GM19043 (cell line): Measurements from ENCODE around the gene RBM46.

ENCODE experiments used
- ATAC-seq: cut with Tn5 transposase; IDR thresholded peaks from one replicate; pipeline ENCODE4 v1.9.1; 2021; ENCODE audit warnings: low read depth; ENCODE audit not compliant: unreplicated experiment

RBM46 gene, protein sequence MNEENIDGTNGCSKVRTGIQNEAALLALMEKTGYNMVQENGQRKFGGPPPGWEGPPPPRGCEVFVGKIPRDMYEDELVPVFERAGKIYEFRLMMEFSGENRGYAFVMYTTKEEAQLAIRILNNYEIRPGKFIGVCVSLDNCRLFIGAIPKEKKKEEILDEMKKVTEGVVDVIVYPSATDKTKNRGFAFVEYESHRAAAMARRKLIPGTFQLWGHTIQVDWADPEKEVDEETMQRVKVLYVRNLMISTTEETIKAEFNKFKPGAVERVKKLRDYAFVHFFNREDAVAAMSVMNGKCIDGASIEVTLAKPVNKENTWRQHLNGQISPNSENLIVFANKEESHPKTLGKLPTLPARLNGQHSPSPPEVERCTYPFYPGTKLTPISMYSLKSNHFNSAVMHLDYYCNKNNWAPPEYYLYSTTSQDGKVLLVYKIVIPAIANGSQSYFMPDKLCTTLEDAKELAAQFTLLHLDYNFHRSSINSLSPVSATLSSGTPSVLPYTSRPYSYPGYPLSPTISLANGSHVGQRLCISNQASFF

DNA sequence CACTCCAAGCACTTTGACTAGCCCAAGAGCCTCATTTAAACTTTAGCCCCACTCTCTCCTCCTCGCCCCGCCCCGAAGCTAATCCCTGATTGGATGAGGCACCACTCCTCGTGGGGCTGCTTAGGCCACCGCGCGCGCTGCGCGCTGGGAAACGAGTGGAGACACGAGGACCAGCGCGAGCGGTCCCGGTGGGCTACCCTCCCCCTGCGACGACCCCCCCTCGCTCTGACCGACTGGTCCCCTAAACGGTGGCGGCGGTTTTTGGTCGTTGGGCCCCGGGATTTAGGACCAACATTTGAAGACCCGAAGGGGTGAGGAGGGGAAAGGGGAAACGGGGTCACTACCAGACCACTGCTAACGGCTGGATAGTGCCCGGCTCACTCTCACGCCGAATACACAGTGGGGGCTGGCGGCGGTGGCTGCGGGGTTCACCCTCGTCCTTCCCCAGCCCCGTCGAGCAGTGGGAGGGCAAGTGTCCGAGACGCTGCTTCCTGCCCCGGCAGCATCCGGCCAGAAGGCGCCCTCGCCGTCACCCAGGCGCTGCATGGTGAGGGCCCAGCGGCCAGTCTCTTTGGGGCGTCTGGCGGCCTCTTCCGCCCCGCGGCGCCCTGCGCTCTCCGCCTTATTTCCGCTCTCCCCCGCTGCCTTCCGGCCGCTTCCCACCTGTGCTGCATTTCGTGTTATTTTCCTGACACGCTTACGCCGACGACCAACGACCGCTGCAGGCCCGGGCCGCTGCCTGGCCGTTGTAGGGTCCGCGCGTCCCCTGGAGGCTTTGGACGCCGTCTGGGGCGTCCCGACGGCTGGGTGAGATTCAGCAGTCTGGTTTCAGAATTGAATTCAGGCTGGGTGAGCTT lies at the start of gene RBM46:
TSS of gene RBM46 (plus strand) at position 147 of the 857 bp plus-strand sequence. CDS start 15,481 bp downstream, outside the sequence.
- no peak for ATAC-seq

DNA sequence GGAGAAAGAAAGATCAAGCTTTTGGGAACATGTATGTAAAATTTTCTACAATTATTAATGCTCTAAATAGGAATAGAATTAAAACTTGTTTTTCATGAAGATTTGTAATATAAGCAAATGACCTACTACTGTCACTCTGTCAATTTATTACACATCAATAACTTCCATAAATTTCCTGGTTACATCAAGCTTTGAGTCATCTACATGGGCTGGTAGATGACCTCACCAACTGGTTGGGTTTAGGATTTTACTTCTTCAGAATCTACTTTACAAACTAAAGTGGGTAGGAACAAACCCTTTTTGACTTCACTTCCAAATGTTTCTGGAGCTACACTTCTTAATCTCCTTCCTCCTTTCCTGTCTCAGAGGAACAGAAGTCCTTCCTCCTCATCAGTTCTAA lies 49.3 kb upstream of the RBM46 start:
- no peak for ATAC-seq

DNA sequence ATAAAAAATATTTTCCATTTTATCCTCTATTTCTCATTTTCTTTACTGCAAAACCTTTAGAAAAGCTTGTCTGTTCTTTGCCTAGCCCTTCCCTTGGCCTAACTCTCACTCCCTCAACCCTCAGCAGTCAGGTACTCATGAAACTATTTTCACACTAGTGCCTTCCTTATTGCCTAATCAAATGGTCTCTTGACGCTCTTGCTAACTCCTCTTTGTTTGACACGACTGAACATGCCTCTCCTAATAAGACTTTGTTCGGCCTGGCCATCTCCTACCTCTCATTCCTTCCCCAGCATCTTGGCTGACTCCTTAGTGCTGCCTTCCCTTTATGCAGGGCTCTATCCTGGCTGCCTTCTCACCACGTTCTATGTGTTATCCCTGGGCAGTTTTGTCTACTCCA lies 48.4 kb upstream of the RBM46 start:
- no peak for ATAC-seq

DNA sequence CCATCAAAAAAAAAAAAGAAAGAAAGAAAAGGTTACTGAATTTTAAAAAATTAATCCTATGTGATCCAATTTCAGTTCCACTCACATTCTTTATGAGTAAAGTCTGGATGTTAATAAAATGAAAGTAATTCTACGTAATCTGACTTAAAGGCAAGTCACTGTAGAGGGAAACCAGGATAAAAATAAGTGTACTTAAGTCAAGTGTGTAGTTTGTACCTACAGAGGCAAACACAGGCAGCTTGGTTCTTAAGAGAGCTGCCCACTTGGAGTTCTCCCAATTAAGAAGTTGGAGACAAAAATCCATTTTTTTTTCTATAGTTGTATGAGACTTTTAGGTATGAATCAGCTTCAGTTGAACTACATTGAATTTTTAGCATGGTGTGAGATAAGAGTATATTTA lies 44.3 kb upstream of the RBM46 start:
- ATAC-seq: no peak

DNA sequence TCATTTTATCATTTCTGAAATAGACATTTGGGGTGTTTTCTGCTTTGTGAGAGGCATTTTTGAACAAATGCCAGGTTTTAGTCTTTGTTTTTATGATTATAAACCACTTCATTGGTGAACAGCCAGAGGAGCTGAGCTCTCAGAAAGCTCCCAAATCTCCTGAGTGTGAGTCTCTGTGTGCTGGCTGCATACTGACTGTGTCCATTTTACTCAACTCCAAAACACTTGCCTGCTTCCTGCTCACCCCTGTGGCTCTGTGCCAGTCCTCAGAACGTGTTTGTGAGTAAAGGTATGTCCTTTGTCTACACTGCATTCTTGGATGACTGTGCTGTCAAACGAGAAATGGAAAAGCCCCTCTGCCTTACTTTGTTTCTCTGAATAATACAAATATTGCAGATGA lies 42.6 kb upstream of the RBM46 start:
- no peak for ATAC-seq

DNA sequence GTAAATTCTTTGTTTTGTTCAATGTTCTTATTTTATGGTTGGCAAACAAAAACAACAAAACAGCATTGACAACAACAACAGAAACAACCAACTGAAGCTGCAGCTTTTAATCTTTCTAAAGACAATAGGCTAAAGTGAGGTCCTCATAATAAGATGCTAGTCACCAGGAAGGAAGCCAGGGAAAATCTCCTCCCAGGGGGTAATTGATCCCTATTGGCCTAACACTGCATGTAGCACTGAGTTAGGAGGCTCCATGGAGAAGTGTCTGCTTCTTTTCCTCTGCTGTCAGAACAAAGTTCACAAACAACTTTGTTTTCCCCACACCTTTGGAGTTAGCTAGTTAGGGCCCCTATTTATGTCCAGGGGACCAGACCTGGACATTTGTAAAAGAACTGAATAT lies 42.0 kb upstream of the RBM46 start:
- no peak for ATAC-seq

DNA sequence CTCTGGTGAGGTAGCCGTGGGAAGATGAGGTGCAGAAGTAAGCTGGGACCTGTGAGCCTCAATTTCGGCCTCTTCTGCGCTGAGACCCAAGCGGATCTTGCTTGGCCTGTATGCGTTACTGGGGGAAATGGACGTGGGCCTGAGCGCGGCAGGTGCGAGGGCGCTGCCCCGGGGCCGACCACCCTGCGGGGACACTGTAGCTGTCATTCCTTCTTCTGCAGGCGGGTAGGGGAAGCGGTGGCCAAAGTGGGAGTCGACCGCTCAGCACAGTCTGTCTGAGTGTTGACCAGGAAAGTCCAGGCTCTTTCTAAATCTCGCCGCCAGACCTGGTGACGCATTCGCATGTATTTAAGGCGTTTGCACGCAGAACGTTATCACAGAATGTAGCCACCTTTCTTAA lies 40.6 kb upstream of the RBM46 start:
- no peak for ATAC-seq

DNA sequence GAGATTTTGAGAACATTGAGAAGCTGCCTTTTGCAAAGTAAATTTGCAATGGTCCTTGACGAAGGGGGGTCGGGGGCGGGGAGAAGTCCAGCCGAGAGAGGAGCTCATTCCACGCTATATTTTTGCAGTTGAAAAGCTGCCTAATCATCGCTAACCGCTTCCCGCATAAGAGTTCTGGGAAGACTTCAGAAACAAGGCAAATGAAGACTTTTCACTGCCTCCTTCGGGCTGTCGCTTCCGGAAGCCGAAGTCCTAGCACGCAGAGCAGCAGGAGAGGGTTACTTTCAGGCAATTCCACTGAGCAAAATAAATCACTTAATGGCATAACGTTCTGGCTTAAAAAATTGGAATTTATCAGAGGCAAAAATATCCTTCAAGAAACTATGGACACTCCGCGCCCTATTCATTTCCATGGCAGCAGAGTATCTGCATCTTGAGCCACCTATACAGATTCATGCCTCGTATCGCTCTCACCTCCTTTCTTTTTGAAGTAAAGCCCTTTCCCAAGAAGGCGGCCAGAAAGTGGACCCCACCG lies 39.9 kb upstream of the RBM46 start:
- ATAC-seq: no peak

DNA sequence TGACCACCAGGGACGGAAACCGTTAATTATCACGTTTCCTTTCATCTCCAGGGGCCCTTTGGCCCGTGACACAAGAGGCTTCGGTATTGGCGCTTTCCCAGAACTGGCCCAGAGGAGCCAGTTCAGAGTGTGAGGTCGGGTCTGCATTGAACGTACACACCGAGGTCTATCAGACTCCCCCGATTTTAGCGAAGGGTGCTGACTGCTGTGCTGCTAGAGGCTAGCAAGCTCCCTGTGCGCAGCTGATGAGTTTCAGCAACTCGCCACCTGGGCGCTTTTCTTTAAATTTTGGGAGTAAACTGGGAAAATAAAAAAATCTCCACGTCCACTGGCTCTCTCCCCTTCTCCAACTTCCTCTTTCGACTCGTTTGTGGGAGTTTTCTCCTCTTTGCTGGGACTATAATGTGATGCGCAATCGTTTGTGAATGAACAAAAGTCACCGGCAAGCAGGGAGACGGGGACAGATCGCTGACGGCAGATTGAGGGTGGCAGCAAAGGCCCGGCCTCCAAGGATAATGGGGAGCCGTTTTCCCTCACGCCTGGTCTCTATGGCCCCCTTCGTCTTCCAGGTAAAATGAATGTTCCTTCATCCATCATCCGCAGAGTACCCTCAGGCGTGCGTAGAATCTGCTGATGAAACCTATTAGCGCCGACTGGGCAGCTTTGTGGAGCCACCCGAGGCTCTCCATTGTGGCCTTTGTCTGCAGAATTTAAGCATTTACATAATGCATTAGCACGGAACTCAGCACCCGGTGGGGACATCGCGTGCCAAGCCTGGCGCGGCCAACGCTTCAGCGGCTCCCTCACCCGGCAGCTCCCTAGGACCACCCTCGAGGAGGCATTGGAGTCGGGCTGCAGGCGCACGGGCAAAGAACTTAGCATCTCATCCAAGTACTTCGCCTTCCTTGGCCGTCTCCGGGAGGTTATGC lies 38.9 kb upstream of the RBM46 start:
- ATAC-seq: no peak

DNA sequence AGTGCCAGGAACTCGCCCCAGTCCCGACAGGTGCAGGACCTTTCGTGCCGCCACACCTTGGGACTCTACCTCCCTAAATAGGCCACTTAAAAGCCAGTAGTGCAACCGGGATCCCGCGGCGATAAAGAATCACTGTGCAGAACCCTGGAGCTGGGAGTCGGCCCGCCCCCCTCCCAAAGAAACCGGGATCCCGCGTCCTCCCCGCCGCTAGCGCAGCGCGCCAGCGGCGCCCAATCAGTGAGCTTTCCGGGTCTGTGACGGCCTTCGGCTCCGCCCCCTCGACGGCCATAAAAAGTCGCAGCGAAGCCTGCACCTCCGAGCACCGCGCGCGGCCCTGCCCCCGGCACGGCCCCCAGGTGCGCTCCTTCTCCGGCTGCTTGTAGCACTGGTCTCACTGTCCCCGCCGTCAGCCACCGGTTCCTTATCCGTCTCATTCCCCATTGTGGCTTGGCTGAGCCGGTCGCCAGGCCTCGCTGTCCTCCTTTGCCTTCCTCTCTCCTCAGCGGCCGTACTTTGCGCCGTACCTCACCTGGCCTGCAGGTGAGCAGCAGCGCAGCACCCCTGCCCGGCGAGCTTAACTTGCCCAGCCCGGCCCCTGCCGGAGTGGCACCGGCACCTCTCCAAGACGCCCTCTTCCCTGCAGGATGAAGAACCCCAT lies 37.3 kb upstream of the RBM46 start, which contains the start of gene LRAT:
TSS of gene LRAT (plus strand) at position 318 of the 658 bp plus-strand sequence. CDS start at position 645, 327 bp downstream.
- no peak for ATAC-seq

DNA sequence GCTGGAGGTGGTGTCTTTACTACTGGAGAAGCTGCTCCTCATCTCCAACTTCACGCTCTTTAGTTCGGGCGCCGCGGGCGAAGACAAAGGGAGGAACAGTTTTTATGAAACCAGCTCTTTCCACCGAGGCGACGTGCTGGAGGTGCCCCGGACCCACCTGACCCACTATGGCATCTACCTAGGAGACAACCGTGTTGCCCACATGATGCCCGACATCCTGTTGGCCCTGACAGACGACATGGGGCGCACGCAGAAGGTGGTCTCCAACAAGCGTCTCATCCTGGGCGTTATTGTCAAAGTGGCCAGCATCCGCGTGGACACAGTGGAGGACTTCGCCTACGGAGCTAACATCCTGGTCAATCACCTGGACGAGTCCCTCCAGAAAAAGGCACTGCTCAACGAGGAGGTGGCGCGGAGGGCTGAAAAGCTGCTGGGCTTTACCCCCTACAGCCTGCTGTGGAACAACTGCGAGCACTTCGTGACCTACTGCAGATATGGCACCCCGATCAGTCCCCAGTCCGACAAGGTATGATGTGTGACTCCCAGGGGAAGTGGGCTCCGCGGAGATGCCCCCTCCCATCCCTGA lies 36.6 kb upstream of the RBM46 start:
- ATAC-seq: no peak

DNA sequence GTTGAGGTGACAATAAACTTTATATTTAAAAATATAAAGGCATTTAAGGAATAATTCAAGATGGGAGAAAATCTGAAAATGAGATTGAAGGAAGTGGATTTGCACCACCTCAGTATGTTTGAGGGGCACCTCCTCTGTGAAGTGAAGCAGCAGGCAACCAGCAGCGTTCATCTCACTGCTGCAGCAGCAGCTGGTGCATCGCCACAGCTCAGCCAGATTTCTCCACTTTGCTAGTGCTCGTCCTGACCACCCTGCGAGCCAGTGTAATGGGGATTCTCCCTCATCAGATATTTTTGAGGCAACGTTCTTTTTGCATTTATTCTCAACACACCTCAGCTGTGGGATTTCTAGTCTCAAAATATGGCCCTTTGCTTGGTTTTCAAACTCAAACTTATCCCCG lies 23.4 kb upstream of the RBM46 start:
- no peak for ATAC-seq

DNA sequence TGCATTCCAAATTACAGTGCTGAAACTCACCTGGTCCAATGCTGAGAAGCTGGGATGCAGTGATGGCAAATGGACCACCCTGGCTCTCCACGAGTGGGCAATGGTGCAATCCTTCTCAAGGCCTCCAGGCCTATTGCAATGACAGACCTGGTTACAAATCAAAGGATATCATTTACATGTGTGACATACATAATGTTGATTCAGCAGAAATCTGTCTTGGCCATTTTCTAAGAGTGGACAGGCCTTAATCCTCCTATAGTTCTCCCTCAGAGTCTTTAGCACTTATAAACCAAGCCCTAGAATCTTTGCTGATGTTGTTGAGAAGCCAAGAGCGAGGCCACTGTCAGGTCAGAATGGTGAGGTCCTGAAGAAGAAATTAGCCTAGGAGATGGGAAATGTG lies 20.2 kb upstream of the RBM46 start:
- no peak for ATAC-seq

DNA sequence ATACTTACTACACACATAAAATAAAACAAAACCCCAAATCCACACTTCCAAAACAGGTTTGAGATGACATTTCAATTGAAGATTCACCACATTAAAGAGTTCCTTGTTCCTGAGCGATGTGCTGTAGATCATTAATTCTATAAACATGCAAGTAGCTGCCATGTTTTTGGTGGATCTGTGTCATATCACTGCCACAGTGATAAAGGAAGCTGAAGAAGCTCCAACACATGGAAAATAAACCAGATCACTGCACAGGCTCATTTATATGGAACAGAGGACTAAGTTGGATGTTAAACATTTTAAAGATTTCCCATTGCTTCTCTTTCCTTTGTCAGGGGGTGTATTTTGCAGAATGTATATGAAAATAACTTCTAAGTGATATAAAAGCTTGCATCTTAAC lies 2.8 kb upstream of the RBM46 start:
- ATAC-seq: no peak

DNA sequence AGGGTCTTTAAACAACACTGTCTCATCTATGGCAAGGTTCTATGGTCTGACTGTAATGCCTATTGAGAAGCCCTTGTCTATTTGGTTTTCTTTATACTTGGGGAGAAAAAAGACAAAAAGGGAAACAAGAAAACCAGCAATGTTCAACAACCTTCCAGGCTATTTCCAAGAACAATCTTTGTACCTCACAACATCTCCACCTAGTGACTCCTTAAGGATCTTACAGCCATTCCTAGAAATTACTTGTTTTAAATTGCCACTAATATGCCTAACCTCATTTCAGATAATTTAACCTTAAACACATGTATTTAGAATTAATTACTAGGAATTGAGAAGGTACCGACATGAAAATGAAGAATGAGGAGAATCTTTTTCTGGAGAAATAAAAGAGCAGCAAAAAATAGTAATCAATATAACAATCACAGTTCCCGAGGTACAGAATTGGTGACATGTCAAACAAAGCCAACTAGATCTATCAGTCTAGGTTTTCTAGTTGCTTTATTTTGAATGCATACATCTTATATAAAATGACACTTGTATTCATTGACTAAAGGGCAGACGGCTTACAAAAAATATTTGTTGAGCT lies 1.6 kb upstream of the RBM46 start:
- ATAC-seq: no peak

DNA sequence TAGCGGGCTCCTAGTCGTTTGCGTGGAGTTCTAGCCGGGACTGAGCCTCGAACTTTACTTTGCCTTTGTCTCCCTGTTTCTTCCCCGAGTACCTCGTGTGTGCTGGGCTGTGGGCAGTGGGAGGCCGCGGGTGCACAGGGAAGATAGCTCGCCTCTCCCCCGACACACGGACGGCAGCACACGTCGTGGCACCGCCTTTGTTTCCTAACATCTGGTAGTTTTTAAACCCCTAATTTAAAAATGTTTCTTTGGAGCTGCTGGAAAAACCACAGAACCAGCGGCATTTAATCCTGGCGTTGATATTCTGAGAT lies 866 bp downstream of the RBM46 start:
- ATAC-seq: no peak

DNA sequence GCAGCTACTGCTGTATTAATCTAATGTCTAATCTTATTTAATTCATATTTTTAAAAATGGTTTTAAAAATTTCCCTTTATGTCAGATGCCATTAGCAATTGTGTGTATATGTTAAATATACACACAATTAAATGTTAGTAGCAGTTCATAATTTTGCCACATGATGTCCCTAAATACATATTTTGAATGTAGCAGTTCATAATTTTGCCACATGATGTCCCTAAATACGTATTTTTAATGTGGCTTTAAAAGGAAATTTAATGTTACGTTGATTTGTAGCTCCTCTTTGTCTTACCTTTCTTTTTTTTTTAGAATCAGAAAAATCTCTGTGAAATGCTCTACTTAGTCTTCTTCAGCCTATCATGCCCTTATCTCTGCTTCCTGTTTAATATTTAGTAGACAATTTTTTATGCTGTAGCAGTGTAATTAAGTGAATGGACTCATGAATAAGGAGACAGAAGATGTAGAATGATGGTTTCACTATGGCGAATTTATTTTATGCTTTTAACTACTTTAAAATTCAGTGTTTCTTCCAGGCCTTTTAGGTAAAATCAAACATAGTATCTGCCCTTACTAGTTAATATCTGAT lies 26.1 kb downstream of the RBM46 start:
- peak; percentile 84 for ATAC-seq

DNA sequence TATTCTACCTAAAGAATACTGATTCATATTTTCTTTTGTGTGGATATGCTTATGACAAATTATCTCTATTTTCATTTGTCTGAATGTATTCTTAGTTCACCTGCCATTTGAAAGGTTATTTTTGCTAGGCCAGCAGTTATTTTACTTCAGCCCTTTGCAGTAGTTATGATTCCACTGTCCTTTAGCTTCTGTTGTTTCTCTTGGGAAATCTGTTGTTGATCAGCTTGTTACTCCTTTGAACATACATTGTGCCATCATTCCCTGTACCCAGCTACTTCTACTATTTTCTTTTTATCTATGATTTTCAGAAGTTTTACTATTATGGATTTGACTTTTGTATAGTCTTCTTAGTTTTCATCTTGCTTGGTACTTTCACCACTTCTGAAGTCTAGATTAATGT lies 37.2 kb downstream of the RBM46 start:
- ATAC-seq: no peak

DNA sequence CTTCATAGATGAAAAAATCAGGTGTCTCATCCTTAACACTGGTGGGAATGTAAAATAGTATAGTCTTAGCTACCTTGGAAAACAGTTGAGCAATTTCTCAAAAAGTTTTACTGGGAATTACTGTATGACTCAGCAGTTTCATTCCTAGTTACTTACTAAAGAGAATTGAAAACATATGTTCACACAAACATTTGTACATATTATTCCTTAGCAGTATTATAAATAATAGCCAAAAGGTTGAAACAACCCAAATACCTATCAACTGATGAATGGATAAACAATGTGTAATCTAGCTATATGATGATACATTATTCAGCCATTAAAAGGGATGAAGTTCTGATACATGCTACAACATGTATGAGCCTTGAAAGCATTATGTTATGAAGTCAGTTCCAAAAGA lies 41.7 kb downstream of the RBM46 start:
- no peak for ATAC-seq
